ENCODE results near the gene XKR7.
A peak's percentile ranks its signal among the peaks of the same experiment; 100 is the strongest.

Gene XKR7

GRCh38 chr20:31945319-31945718 is 22.6 kb upstream of the XKR7 start:
- no peak for DNase-seq

- no peak for DNase-seq
These were observed 22.2 kb upstream of the XKR7 start for GRCh38 chr20:31945785-31946184.

- DNase-seq, result no peak
These were observed 19.9 kb upstream of the XKR7 start for GRCh38 chr20:31948008-31948407.

- no peak for DNase-seq
These were observed 17.9 kb upstream of the XKR7 start for GRCh38 chr20:31949877-31950646.

- no peak for DNase-seq
These were observed 16.8 kb upstream of the XKR7 start for GRCh38 chr20:31951203-31951529.

- peak; percentile 97 for DNase-seq
These were observed 16.2 kb upstream of the XKR7 start, which contains the start of gene PDRG1 for GRCh38 chr20:31951530-31952453. Gene PDRG1 (minus strand): TSS chr20:31952046. CDS start chr20:31951961, 85 bp downstream.

- no peak for DNase-seq
These were observed 14.3 kb upstream of the XKR7 start for GRCh38 chr20:31953556-31954148.

- DNase-seq, result no peak
These were observed 13.5 kb upstream of the XKR7 start for GRCh38 chr20:31954500-31954899.

GRCh38 chr20:31956556-31957526 is 11.1 kb upstream of the XKR7 start:
- no peak for DNase-seq

- no peak for DNase-seq
These were observed 5.2 kb upstream of the XKR7 start for GRCh38 chr20:31962761-31963160.

- DNase-seq, result no peak
These were observed 4.1 kb upstream of the XKR7 start for GRCh38 chr20:31963889-31964288.

- no peak for DNase-seq
These were observed 828 bp upstream of the XKR7 start for GRCh38 chr20:31966991-31967655.

GRCh38 chr20:31968291-31969126 is 558 bp downstream of the XKR7 start:
- peak; percentile 80 for DNase-seq

- DNase-seq, result no peak
These were observed 2.0 kb downstream of the XKR7 start for GRCh38 chr20:31969991-31970390.

GRCh38 chr20:31972471-31973021 is 4.6 kb downstream of the XKR7 start:
- DNase-seq, result no peak

- DNase-seq, result no peak
These were observed 6.3 kb downstream of the XKR7 start for GRCh38 chr20:31974296-31974695.

- no peak for DNase-seq
These were observed 7.1 kb downstream of the XKR7 start for GRCh38 chr20:31974951-31975487.

- no peak for DNase-seq
These were observed 7.9 kb downstream of the XKR7 start for GRCh38 chr20:31975874-31976273.

- DNase-seq, result no peak
These were observed 9.1 kb downstream of the XKR7 start for GRCh38 chr20:31977080-31977479.

GRCh38 chr20:31979713-31980426 is 11.9 kb downstream of the XKR7 start:
- DNase-seq, result no peak
